ENCODE results near the gene ACCSL.

The ACCSL gene

DNA sequence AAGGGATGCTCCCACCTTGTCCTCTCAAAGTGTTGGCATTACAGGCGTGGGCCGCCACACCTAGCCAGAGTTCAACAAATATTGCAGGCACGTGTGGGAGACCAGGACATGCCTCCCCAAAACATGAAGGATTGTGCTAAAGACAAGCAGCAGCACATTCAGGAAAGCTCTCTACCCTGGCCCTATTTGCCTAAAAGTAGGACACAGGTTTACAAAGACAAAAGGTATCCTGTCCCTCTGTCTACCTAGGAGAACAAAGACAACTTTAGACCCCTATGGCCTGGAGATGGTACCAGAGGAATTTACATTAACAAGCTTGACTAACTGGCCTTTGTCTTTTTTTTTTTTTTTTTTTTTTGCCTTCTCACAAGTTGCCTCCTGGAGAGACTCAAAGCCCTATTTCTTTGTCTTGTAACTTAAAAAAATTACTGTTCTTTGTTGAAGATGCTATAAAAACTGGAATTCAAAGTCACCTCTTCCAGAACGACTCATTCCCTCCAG lies 17.4 kb downstream of the ACCSL start:
- no peak for DNase-seq (ENCODE audit: low read depth)

DNA sequence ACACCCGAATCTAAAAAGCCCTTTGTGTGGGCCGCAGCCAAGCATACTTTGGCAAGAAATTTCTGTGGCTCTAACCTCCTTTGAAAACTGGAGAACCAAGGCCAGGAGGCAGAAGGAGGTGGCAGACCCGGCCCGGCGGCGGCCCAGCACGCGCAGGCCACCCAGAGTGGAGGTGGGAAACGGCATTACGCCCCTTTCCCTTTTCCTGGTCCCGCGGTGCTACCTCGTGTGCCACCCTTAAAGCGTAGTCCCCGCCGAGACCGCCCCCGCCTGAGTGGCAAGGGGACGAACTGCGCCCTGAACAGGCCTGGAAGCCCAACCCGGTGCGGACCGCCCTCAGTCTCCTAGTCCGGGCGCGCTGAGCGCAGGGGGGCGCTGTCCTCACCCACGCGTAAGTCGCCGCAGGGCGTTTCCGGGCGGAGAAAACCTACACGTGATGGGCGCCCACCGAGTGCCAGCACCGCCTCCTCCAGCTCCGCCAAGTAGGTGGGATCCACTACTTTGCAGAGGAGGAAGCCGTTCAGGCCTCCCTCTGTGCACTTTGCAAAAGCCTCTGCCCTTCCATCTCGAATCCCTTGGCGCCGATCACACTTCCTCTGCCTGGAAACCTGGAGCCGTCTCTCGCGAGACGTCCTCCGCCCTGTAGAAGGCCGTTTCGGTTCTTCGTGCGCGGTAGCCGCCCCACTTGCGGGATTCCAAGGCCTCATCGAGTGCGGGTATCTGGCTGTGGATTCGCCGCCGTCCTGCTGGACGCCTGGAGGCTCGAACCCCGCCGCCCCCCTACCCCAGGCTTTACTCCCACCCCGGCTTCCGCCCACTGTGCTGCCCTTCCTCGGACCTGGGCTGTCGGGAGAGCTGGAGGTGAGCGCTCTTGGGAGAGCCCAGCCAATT lies 18.3 kb downstream of the ACCSL start, which contains the start of gene ACCS:
Gene ACCS, plus strand, starts transcription at position 430 of the 891 bp plus-strand sequence. CDS start 1,358 bp downstream, outside the sequence.
- peak; percentile 95 for DNase-seq (ENCODE audit: low read depth)

DNA sequence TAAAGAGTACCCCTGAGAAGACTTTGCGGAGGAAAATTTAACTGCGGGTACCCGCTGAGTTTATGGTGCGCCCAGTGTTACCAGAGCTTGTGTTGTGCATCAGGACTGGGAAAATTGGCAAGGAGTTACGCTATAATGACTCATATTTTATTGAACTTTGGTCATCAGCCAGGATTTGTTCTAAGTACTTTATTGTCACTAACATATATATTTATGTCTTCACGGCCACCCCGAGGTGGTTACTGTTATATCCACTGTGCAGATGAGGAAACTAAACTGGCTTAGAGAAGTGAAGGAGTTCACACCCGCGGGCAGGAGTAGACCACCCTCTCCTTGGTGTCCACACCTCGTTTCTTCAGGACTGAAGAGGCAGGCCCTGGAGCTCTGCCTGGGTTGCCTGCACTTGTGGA lies 19.0 kb downstream of the ACCSL start:
- DNase-seq (ENCODE audit: low read depth) = peak; percentile 84

DNA sequence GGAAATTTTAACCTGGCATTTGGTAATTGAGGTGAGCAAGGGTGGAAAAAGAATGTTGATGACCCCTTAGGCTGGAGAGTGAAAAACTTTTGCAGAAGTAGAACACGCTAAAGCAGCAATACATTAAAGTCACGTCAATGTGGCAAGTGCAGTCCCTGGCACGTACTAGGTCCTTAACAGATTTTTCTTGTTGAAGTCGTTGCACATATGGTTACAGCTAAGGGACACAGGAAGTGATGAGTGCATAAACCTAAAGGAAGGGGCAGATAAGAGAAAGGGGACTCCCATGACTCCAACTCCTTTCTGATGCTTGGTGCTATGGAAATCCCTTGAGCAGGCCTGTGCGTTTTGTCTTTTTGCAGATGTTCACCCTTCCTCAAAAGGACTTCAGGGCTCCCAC lies 19.5 kb downstream of the ACCSL start:
- no peak for DNase-seq (ENCODE audit: low read depth)

GRCh38 chr11:44068180-44068579 lies 20.4 kb downstream of the ACCSL start:
- no peak for DNase-seq (ENCODE audit: low read depth)

GRCh38 chr11:44071157-44071556 lies 23.4 kb downstream of the ACCSL start:
- no peak for DNase-seq (ENCODE audit: low read depth)

- no peak for DNase-seq (ENCODE audit: low read depth)
Observed at GRCh38 chr11:44072757-44073658, 25.2 kb downstream of the ACCSL start.

DNA sequence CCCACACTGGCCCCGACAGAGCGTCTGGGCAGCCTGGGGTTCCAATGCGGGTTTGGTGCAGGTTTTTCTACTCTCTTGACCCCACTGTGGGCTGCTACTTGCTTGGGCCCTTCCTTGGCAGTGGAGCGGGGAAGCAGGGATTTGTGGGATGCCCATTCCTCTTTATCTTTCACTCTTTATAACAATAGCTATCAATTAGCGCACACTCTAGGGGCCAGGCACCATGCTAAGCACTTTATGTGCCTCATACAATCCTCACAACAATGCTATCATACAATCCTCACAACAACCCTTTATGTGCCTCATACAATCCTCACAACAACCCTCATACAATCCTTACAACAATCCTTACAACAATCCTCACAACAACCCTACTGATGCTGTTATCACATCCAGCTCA lies 31.0 kb downstream of the ACCSL start:
- DNase-seq (ENCODE audit: low read depth) = no peak

- no peak for DNase-seq (ENCODE audit: low read depth)
Observed at GRCh38 chr11:44079376-44079775, 31.6 kb downstream of the ACCSL start.

GRCh38 chr11:44080951-44081350 lies 33.2 kb downstream of the ACCSL start:
- no peak for DNase-seq (ENCODE audit: low read depth)

GRCh38 chr11:44082645-44083044 lies 34.9 kb downstream of the ACCSL start:
- no peak for DNase-seq (ENCODE audit: low read depth)

DNA sequence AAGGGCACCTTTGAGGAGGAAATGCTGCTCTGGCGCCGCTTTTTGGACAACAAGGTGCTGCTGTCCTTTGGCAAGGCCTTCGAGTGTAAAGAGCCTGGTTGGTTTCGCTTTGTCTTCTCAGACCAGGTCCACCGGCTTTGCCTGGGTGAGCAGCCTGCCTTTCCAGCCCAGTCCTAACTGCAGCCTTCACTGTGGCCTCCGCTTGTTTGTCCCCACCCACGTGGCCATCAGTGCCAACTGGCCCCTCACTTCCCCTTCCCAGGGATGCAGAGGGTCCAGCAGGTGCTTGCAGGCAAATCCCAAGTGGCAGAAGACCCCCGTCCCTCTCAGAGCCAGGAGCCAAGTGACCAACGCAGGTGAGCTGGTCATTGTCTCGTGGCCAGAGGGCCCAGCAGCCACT lies 35.7 kb downstream of the ACCSL start:
- no peak for DNase-seq (ENCODE audit: low read depth)

DNA sequence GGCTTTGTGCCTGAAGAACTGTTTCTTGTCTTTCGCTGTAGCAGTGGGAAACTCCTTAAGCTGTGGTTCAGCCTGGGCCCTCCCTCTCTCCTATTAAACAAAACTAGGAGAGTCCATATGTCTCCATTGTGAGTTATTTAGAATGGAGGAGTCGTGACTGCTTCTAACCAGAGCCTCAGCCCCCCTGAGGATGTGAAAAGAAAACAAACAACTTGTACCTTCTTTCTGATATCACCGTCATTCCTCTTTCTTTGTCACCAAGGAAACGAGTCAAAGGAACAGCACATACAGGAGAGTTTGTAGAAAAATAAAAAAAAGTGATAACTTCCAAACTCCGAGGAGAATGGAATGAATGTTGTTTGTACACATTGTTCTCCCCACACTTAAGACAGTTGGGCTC lies 36.1 kb downstream of the ACCSL start:
- peak; percentile 39 for DNase-seq (ENCODE audit: low read depth)

DNA sequence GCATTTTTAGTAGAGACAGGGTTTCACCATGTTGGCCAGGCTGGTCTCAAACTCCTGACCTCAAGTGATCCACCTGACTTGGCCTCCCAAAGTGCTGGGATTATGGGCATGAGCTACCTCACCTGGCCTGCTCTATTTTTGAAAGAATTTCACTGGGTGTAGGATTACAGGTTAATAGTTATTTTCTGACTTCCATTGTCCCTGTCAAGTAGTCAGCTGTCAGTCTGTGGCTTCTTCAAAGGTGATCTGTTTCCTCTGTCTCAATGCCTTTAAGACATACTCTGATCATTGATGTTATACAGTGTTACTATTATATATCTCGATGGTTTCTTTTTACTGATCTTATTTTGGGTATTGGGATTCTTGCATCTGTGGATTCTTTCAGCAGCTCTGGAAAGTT lies 37.5 kb downstream of the ACCSL start:
- no peak for DNase-seq (ENCODE audit: low read depth)

- no peak for DNase-seq (ENCODE audit: low read depth)
Observed at GRCh38 chr11:44088377-44088776, 40.6 kb downstream of the ACCSL start.

GRCh38 chr11:44088871-44089270 lies 41.1 kb downstream of the ACCSL start:
- no peak for DNase-seq (ENCODE audit: low read depth)

GRCh38 chr11:44090539-44090938 lies 42.8 kb downstream of the ACCSL start:
- DNase-seq (ENCODE audit: low read depth) = no peak

GRCh38 chr11:44094260-44094868 lies 46.6 kb downstream of the ACCSL start:
- peak; percentile 74 for DNase-seq (ENCODE audit: low read depth)

DNA sequence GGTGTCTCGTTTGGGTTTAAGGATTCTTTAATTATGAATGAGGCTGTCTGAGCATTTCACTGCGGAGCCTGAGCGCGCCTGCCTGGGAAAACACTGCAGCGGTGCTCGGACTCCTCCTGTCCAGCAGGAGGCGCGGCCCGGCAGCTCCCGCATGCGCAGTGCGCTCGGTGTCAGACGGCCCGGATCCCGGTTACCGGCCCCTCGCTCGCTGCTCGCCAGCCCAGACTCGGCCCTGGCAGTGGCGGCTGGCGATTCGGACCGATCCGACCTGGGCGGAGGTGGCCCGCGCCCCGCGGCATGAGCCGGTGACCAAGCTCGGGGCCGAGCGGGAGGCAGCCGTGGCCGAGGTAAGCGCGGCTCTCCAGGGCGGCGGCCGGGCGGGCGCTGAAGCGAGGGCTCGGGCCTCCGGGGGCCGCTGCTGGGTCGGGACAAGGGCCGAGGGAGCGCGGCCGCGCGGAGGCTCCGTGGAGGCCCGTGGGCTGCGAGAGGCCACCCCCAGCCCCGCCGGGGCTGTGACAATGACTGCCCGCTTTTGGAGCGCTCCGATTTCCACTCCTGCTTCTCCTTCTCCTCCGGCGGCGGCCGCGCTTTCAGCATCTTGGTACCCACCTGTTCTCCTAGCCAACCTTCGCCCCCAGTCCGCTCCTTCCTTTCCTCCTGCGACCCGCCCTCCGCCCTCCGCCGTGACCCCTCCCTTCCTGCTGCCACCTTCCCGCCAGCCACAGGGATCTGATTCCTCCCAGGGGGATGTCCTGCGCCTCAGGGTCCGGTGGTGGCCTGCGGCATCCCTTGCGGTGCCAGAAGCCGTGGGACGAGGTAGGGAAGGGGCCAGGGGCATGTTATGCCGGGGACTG lies 48.0 kb downstream of the ACCSL start, which contains the start of gene EXT2:
Gene EXT2, plus strand, starts transcription at position 173 of the 854 bp plus-strand sequence. CDS start 12,035 bp downstream, outside the sequence.
- DNase-seq (ENCODE audit: low read depth) = peak; percentile 79

GRCh38 chr11:44096360-44097185 lies 48.8 kb downstream of the ACCSL start:
- no peak for DNase-seq (ENCODE audit: low read depth)

Data from iris pigment epithelial cell (primary cell).